ENCODE measurements around the gene ESR2.

The ESR2 gene

DNA sequence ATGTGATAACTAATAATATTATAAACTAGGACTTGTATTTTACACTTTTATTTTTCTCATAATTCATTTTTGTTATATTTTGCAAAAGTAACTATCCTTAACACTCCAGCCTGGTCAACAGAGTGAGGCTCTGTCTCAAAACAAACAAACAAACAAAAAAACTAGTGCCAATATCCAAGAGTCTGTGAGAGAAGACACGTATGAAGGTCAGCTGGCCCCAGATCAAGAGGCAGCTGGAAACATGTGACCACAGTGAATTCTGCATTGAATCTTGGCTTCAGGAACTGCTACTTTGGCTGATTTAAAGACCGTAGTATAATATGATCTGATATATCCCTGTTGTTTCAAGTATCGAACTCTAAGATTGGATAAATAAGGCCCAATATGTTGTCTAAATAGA, 47.0 kb downstream of the ESR2 start:
- Mint-ChIP-seq H3K36me3 (peaks cover 11 to 38% of the 10 kb centered on the region in 2 donors), H3K27me3 (no peaks in the 10 kb centered on the region), H3K4me1 (peaks cover 3 to 11% of the 10 kb centered on the region in 2 donors), H3K27ac (no peak overlapping the region), H3K9me3 (peaks cover 0 to 5% of the 10 kb centered on the region in 2 donors), H3K4me3 (no peak overlapping the region)
- no peak for ATAC-seq (replicated peaks)
- no peak for DNase-seq

GRCh38 chr14:64246688-64247087, 47.5 kb downstream of the ESR2 start:
- peaks cover 3 to 14% of the 10 kb centered on the region in 2 donors for H3K4me1 Mint-ChIP-seq
- H3K27me3 Mint-ChIP-seq = no peaks in the 10 kb centered on the region
- ATAC-seq (replicated peaks) (no peak), DNase-seq (no peak)
- peaks cover 0 to 5% of the 10 kb centered on the region in 2 donors for H3K9me3 Mint-ChIP-seq
- no peak overlapping the region for H3K4me3 Mint-ChIP-seq
- H3K36me3 Mint-ChIP-seq = peaks cover 11 to 38% of the 10 kb centered on the region in 2 donors
- H3K27ac Mint-ChIP-seq = no peak overlapping the region

GRCh38 chr14:64245491-64245890, 48.7 kb downstream of the ESR2 start:
- H3K27me3 Mint-ChIP-seq = no peaks in the 10 kb centered on the region
- peaks cover 2 to 7% of the 10 kb centered on the region in 2 donors for H3K4me1 Mint-ChIP-seq
- H3K4me3 Mint-ChIP-seq = no peak overlapping the region
- DNase-seq (no peak), ATAC-seq (replicated peaks) (no peak)
- peaks cover 0 to 5% of the 10 kb centered on the region in 2 donors for H3K9me3 Mint-ChIP-seq
- H3K36me3 Mint-ChIP-seq = peaks cover 11 to 42% of the 10 kb centered on the region in 2 donors
- H3K27ac Mint-ChIP-seq = no peak overlapping the region

DNA sequence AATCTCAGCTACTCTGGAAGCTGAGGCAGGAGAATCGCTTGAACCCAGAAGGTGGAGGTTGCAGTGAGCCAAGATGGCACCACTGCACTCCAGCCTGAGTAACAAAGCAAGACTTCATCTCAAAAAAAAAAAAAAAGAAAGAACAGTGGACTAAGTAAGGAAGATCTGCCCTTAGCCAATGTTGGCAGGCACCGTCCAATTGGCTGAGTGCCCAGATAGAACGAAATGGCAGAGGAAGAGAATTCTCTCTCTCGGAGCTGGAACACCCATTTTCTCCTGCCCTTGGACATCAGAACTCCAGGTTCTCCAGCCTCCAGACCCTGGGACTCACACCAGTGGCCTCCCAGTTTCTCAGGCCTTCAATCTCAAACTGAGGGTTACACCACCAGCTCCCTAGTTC, 49.9 kb downstream of the ESR2 start:
- H3K4me3 Mint-ChIP-seq = no peak overlapping the region

DNA sequence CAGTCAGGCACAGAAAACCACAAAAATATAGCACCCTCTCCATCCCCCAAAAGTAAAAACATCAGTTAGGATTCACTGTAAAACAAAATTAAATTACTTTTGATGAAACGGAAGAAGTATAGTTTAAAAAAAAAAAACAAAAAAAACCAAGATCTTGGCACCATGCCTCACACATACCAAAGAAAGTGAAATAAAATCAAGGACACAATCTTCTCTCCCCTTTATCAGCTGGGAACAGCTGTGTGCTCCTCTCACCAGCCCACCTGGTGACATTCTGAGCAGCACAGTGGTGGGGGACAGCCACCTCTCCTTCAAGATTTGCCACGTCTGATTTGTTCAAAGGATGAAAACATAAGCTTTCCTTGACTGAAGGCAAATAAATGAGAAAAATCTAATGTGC, 55.5 kb downstream of the ESR2 start:
- peaks cover 0 to 3% of the 10 kb centered on the region in 2 donors for H3K9me3 Mint-ChIP-seq
- DNase-seq (no peak), ATAC-seq (replicated peaks) (no peak)
- peaks cover 4 to 23% of the 10 kb centered on the region in 2 donors for H3K36me3 Mint-ChIP-seq
- H3K4me1 Mint-ChIP-seq = peaks cover 41 to 55% of the 10 kb centered on the region in 2 donors
- H3K4me3 Mint-ChIP-seq = no peak overlapping the region
- peak overlapping the region; percentile 51 for H3K27ac Mint-ChIP-seq
- no peaks in the 10 kb centered on the region for H3K27me3 Mint-ChIP-seq

More for the DNA sequence above, 49.9 kb downstream of the ESR2 start:
- DNase-seq = no peak
- H3K36me3 Mint-ChIP-seq = peaks cover 11 to 42% of the 10 kb centered on the region in 2 donors
- H3K27ac Mint-ChIP-seq = no peak overlapping the region
- ATAC-seq (replicated peaks) = no peak
- H3K9me3 Mint-ChIP-seq = peaks cover 0 to 5% of the 10 kb centered on the region in 2 donors
- H3K27me3 Mint-ChIP-seq = no peaks in the 10 kb centered on the region
- peaks cover 2 to 7% of the 10 kb centered on the region in 2 donors for H3K4me1 Mint-ChIP-seq

DNA sequence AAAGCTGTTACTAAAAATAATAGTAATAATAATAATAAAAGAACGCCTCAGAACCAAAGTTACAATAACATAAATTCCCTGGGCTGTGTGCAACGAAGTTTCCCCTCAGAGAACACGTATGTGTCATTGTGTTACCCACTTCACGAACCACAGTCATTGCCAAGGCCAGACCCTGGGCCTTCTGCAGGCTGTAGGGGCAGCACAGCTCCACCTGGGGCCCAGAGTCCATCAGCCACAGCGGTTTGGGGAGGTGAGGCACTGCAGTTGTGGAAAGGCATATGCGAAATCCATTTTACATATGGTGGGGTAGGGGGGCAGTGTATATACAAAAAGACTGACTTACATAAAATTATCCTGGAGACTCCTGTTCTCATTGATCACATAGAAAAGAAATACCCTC, 56.1 kb downstream of the ESR2 start:
- ATAC-seq (replicated peaks) = no peak
- DNase-seq = no peak
- Mint-ChIP-seq H3K4me1 (peaks cover 47 to 61% of the 10 kb centered on the region in 2 donors), H3K4me3 (no peak overlapping the region), H3K9me3 (peaks cover 0 to 3% of the 10 kb centered on the region in 2 donors), H3K36me3 (peaks cover 10 to 27% of the 10 kb centered on the region in 2 donors), H3K27me3 (no peaks in the 10 kb centered on the region), H3K27ac (peak overlapping the region; percentile 76)

DNA sequence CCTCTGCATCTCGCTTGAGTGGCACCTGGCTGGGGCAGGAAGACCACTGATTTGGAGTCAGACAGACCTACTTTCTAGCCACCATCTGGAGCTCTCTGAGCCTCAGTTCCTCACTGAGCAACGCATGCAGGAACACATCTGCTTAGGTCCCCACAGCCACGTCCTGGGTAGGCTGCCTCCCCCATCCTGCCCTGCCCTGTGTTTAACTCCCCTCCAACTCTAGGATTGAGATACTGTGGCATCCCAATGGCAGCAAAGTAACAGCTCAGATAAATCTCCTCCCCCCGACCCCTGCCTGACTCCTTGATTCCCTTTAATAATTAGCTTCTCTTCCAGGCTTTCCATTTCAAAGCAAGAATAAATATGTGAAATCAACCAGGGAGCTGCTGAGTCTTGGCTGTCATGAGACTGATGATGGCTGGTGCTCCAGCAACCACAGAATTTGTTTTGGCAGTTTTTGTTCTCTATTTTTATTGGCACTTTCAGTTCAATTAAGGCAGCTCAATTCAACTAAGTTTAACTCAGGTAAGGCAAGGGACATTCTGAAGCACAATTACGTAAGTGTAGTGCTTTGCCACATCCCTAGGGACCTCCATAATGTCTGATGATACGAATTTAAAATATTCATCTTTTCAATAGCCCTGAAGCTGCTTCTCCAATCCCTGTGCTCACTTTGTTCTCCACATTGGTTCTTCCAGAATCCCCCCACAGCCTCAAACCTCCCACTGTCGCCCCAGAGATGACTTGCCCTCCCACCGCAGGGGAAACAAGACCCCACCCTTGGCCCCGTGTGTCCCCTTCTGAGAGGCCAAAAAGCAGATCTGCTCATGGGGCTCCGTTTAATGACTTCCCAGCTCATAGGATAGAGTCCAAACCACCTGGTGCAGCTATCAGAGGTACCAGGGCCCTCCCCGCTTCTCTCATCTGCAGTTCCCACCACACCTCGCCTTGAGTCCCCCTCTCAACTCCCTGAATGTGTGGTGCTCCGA, 58.2 kb downstream of the ESR2 start:
- H3K4me3 Mint-ChIP-seq = peak overlapping the region; percentile 55 to 70
- H3K4me1 Mint-ChIP-seq = peaks cover 58 to 68% of the 10 kb centered on the region in 2 donors
- H3K9me3 Mint-ChIP-seq = no peaks in the 10 kb centered on the region
- peak overlapping the region; percentile 98 for H3K27ac Mint-ChIP-seq
- peaks cover 8 to 25% of the 10 kb centered on the region in 2 donors for H3K36me3 Mint-ChIP-seq
- DNase-seq (peak; percentile 67), ATAC-seq (replicated peaks) (peak; percentile 70 to 80)
- no peaks in the 10 kb centered on the region for H3K27me3 Mint-ChIP-seq

DNA sequence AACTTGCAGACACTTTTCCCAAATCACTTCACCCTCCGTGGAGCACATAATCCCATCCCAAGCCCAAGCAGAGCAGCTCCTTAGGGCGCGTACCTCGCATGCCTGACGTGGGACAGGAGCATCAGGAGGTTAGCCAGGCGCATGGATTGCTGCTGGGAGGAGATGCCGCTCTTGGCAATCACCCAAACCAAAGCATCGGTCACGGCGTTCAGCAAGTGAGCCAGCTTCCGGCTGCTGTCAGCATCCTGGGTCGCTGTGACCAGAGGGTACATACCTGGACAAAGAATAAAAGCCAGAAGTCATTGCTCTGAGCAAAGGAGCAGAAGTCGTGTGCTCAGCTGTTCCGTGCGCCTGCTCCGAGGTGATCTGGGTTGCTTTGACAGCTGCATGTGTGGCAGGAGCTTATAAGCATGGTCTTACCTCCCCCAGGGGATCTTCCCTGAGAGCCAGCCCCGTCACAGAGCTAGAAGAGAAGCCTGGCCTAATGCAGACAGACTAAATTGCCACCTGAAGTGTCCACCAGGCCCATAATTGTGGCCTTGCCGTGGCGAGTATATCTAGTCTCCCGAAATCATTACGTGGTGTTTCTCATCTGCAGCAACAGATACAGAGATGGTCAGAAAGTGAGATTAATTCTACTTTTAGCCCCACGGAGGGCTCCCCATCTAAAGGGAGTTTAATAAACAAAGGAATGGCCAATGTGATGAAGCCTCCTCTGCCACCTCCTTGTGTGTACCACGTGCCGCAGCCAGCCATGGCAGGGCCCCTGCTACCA, 59.1 kb downstream of the ESR2 start:
- peak overlapping the region; percentile 98 for H3K27ac Mint-ChIP-seq
- no peak for ATAC-seq (replicated peaks)

GRCh38 chr14:64233531-64234190, 60.5 kb downstream of the ESR2 start:
- Mint-ChIP-seq H3K27me3 (no peaks in the 10 kb centered on the region), H3K4me3 (peak overlapping the region; percentile 25 to 41), H3K36me3 (peaks cover 8 to 32% of the 10 kb centered on the region in 2 donors), H3K27ac (peak overlapping the region; percentile 98), H3K9me3 (no peaks in the 10 kb centered on the region), H3K4me1 (peaks cover 56 to 64% of the 10 kb centered on the region in 2 donors)
- DNase-seq (no peak), ATAC-seq (replicated peaks) (no peak)

More for the DNA sequence above, 59.1 kb downstream of the ESR2 start:
- H3K27me3 Mint-ChIP-seq = no peaks in the 10 kb centered on the region
- H3K4me1 Mint-ChIP-seq = peaks cover 58 to 68% of the 10 kb centered on the region in 2 donors
- H3K4me3 Mint-ChIP-seq = peak overlapping the region; percentile 56 to 70
- H3K36me3 Mint-ChIP-seq = peaks cover 8 to 25% of the 10 kb centered on the region in 2 donors
- DNase-seq = no peak
- no peaks in the 10 kb centered on the region for H3K9me3 Mint-ChIP-seq

DNA sequence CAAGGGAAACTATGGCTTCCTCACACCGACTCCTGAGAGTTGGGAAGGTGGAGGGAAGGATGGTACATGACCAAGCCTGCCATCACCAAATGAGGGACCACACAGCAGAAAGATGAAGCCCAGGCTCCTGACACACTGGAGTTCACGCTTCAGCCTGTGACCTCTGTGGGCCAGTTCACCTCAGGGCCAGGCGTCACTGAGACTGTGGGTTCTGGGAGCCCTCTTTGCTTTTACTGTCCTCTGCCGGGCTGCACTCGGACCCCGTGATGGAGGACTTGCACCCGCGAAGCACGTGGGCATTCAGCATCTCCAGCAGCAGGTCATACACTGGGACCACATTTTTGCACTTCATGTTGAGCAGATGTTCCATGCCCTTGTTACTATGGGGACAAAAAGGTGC, 61.2 kb downstream of the ESR2 start:
- no peaks in the 10 kb centered on the region for H3K9me3 Mint-ChIP-seq
- H3K27me3 Mint-ChIP-seq = no peaks in the 10 kb centered on the region
- peaks cover 50 to 61% of the 10 kb centered on the region in 2 donors for H3K4me1 Mint-ChIP-seq
- H3K36me3 Mint-ChIP-seq = peaks cover 15 to 39% of the 10 kb centered on the region in 2 donors
- no peak for ATAC-seq (replicated peaks)
- peak overlapping the region; percentile 25 to 63 for H3K4me3 Mint-ChIP-seq
- DNase-seq = no peak
- peak overlapping the region; percentile 98 for H3K27ac Mint-ChIP-seq

- Mint-ChIP-seq H3K4me1 (peaks cover 49 to 60% of the 10 kb centered on the region in 2 donors), H3K4me3 (peak overlapping the region; percentile 63), H3K27ac (peak overlapping the region; percentile 98), H3K27me3 (no peaks in the 10 kb centered on the region), H3K36me3 (peaks cover 15 to 39% of the 10 kb centered on the region in 2 donors), H3K9me3 (no peaks in the 10 kb centered on the region)
- ATAC-seq (replicated peaks) (peak; percentile 70 to 73), DNase-seq (peak; percentile 78)
These were observed 61.9 kb downstream of the ESR2 start for GRCh38 chr14:64232095-64232838.

DNA sequence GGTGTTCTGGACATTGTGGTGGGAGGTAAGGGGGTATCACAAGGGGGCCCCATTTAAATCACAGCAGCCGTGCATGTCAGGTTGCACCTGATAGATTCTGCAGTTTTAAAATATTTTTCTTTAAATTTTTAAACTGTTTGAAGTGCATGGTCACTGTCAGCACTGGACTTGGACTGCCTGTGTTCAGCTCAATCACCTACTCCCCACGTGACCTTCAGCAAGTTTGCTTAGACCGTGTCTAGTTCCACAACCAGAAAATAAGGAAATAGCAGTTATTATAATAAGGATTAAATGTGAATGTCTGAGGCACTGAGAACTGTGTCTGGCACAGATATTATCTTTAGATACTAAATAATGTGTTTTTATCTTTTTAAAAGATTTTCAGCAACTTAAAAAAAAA, 64.7 kb downstream of the ESR2 start:
- DNase-seq = no peak
- Mint-ChIP-seq H3K4me1 (peaks cover 26 to 34% of the 10 kb centered on the region in 2 donors), H3K27ac (no peak overlapping the region), H3K27me3 (no peaks in the 10 kb centered on the region), H3K9me3 (no peaks in the 10 kb centered on the region), H3K4me3 (no peak overlapping the region), H3K36me3 (peaks cover 22 to 49% of the 10 kb centered on the region in 2 donors)
- ATAC-seq (replicated peaks) = no peak

DNA sequence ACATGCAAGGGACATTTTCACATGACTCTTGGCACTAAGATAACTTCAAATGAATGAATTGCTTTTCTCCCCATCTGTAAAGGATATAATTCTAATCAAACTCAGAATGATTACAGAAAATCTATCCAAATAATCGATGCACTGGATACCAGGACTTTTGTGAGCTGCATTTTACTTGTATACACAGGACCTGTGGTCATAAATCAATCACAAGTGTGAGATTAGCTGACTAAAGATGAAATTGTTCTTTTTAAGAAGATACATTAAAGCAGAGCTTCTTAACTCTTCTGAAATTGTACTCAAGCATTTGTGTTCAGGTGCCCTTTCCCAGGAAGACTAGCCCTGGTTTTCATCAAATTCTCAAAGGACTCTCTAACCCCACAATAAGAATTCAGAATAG, 66.3 kb downstream of the ESR2 start:
- peaks cover 13 to 21% of the 10 kb centered on the region in 2 donors for H3K4me1 Mint-ChIP-seq
- H3K27me3 Mint-ChIP-seq = no peaks in the 10 kb centered on the region
- DNase-seq = no peak
- H3K36me3 Mint-ChIP-seq = peaks cover 24 to 49% of the 10 kb centered on the region in 2 donors
- H3K9me3 Mint-ChIP-seq = no peaks in the 10 kb centered on the region
- no peak overlapping the region for H3K27ac Mint-ChIP-seq
- no peak for ATAC-seq (replicated peaks)
- no peak overlapping the region for H3K4me3 Mint-ChIP-seq
